Measurements from ENCODE around the gene MTR.

DNA sequence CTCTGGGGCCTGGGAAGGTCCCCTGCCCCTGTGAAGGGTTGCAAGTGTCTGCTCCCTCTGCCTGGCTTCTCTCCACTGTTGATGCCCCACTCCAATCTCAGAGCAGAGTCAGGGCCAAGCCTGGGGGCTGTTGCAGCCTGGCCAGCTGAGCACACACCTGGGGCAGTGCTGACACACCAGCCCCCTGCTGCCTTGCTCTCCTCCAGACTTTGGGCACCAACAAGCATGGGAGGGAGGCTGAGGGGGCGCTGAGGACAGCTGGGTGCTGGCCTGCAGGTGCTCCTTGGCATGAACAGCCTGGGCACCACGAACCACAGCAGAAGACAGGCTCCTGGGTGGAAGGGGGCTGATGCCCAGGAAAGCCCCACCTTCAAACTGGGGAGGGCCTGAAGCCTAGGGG is 9.6 kb upstream of the MTR start:
- TF ChIP-seq, protein P1, sequence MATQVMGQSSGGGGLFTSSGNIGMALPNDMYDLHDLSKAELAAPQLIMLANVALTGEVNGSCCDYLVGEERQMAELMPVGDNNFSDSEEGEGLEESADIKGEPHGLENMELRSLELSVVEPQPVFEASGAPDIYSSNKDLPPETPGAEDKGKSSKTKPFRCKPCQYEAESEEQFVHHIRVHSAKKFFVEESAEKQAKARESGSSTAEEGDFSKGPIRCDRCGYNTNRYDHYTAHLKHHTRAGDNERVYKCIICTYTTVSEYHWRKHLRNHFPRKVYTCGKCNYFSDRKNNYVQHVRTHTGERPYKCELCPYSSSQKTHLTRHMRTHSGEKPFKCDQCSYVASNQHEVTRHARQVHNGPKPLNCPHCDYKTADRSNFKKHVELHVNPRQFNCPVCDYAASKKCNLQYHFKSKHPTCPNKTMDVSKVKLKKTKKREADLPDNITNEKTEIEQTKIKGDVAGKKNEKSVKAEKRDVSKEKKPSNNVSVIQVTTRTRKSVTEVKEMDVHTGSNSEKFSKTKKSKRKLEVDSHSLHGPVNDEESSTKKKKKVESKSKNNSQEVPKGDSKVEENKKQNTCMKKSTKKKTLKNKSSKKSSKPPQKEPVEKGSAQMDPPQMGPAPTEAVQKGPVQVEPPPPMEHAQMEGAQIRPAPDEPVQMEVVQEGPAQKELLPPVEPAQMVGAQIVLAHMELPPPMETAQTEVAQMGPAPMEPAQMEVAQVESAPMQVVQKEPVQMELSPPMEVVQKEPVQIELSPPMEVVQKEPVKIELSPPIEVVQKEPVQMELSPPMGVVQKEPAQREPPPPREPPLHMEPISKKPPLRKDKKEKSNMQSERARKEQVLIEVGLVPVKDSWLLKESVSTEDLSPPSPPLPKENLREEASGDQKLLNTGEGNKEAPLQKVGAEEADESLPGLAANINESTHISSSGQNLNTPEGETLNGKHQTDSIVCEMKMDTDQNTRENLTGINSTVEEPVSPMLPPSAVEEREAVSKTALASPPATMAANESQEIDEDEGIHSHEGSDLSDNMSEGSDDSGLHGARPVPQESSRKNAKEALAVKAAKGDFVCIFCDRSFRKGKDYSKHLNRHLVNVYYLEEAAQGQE (IDR thresholded peaks at IDR 0.05), result no peak
- TF ChIP-seq RAD21 (IDR thresholded peaks at IDR 0.05) (no peak), RXRA (IDR thresholded peaks at IDR 0.05) (no peak), SP1 (IDR thresholded peaks at IDR 0.05) (no peak), EGR1 (IDR thresholded peaks at IDR 0.05; ENCODE audit: low read depth in 2 of 2) (no peak), YY1 (IDR thresholded peaks at IDR 0.05) (no peak), HNF4A (conservative IDR thresholded peaks at IDR 0.05) (no peak)
- TF ChIP-seq, protein P2, sequence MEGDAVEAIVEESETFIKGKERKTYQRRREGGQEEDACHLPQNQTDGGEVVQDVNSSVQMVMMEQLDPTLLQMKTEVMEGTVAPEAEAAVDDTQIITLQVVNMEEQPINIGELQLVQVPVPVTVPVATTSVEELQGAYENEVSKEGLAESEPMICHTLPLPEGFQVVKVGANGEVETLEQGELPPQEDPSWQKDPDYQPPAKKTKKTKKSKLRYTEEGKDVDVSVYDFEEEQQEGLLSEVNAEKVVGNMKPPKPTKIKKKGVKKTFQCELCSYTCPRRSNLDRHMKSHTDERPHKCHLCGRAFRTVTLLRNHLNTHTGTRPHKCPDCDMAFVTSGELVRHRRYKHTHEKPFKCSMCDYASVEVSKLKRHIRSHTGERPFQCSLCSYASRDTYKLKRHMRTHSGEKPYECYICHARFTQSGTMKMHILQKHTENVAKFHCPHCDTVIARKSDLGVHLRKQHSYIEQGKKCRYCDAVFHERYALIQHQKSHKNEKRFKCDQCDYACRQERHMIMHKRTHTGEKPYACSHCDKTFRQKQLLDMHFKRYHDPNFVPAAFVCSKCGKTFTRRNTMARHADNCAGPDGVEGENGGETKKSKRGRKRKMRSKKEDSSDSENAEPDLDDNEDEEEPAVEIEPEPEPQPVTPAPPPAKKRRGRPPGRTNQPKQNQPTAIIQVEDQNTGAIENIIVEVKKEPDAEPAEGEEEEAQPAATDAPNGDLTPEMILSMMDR (IDR thresholded peaks at IDR 0.05; ENCODE audit: low read depth, low read length, missing input control), result no peak
- TF ChIP-seq, protein P3, sequence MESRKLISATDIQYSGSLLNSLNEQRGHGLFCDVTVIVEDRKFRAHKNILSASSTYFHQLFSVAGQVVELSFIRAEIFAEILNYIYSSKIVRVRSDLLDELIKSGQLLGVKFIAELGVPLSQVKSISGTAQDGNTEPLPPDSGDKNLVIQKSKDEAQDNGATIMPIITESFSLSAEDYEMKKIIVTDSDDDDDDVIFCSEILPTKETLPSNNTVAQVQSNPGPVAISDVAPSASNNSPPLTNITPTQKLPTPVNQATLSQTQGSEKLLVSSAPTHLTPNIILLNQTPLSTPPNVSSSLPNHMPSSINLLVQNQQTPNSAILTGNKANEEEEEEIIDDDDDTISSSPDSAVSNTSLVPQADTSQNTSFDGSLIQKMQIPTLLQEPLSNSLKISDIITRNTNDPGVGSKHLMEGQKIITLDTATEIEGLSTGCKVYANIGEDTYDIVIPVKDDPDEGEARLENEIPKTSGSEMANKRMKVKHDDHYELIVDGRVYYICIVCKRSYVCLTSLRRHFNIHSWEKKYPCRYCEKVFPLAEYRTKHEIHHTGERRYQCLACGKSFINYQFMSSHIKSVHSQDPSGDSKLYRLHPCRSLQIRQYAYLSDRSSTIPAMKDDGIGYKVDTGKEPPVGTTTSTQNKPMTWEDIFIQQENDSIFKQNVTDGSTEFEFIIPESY (IDR thresholded peaks at IDR 0.05), result no peak
